ENCODE measurements around the gene ZNF524.

The ZNF524 gene

DNA sequence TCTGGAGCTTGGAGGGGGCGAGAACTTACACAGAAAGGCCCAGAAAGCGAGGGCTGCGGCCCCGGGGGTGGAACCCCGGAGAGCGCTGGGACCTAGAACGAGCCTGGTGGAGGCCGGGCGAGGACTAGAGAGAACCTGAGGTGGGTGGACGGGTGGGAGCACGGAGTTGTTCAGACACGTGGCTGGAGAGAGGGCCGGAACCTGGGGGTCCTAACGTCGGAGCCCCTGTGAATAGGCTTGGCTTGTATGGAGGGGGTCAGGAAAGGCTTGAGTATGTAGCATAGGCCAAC, 43.7 kb downstream of the ZNF524 start:
- no peak for DNase-seq

DNA sequence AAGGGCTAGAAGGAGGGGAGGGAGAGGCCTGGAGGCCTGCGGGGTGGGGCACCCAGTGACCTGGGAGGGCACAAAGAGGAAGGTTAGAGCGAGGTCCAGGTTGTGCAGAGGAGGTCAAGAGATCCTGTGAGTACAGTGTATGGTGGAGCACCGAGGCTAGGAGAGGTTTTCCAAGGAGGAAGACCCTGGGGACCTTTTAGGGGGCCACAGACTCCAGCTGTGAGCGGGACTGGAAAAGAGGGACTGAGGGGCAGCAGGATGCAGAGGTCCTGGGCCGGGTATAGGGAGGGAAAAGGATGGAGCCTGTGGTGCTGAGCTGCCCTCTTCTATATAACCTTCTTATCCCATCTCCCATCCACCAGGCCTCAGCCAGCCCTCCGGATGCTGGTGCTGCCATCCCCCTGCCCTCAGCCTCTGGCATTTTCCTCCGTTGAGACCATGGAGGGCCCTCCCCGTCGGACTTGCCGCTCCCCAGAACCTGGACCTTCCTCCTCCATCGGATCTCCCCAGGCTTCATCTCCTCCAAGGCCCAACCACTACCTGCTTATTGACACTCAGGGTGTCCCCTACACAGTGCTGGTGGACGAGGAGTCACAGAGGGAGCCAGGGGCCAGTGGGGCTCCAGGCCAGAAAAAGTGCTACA, 44.2 kb downstream of the ZNF524 start:
- DNase-seq, result no peak

DNA sequence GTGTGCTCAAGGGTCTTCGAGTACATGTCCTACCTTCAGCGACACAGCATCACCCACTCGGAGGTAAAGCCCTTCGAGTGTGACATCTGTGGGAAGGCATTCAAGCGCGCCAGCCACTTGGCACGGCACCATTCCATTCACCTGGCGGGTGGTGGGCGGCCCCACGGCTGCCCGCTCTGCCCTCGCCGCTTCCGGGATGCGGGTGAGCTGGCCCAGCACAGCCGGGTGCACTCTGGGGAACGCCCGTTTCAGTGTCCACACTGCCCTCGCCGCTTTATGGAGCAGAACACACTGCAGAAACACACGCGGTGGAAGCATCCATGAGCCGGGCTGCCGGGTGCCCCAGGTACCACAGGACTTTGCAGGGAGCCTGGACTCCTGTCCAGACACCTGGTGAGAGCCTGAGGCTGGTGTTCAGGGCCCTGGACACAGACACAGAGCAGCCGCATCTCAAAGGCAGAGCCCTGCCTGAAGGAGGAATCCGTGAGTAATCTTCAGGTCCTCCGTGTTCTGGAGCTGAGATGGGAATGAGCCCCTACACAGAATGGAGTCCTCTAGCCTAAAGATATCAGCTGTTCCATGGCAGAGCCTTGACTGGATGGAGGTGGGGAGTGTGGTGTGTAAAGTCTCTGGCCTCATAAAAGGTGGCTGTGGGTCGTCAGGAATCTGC, 44.9 kb downstream of the ZNF524 start:
- DNase-seq, result no peak

DNA sequence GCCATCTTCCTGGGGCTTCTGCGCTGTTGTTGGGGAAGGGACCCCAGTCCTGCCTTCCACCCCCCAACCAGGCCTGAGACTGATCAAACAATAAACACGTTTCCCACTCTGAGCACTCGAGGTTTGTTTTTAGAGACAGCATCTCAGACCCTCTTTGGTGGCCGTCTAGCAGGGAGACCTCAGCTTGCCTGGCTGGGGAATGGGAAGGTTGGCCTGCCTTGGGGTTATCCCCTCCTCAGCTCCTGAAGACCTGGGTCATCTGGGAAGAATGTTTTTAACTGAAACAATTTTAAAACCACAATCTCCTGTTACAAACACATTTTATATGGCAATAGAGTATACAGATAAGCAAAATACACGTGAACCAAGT, 45.4 kb downstream of the ZNF524 start:
- DNase-seq, result no peak

DNA sequence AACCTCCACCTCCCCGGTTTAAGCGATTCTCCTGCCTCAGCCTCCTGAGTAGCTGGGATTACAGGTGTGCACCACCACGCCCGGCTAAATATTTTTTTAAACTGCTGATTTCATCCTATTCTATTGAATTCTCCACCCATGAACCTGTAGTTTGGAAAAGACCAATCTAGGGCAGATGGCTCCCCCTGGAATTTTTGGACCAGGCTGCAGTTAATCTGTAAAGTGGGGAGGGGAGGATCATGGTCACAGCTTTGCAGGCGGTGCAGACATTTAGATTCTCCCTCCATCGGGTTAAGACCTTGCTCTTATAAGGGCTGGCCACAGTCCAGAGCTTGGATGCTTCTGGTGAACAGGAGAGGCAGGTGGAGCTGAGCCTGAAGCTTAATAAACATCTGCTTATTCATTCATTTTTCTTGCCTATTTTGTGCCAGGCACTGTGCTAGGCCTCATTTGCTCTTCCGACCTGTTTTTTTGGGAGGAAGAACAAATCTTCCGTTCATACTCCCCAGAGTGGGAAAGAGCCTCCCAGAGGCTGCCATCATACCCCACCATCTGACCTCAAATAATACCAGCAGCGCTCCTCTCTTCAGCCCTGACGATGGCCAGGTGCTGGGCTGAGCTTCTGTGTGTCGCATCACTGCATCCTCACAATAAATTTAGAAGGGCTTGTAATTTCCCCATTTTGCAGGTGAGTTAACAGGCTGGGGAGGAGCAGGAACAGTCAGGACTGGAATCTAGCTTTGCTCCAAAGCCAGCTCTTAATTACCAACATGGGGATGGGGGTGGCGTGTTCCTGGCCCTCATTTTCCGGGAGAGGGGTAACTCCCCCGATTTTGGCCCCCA, 47.0 kb downstream of the ZNF524 start:
- DNase-seq, result no peak

DNA sequence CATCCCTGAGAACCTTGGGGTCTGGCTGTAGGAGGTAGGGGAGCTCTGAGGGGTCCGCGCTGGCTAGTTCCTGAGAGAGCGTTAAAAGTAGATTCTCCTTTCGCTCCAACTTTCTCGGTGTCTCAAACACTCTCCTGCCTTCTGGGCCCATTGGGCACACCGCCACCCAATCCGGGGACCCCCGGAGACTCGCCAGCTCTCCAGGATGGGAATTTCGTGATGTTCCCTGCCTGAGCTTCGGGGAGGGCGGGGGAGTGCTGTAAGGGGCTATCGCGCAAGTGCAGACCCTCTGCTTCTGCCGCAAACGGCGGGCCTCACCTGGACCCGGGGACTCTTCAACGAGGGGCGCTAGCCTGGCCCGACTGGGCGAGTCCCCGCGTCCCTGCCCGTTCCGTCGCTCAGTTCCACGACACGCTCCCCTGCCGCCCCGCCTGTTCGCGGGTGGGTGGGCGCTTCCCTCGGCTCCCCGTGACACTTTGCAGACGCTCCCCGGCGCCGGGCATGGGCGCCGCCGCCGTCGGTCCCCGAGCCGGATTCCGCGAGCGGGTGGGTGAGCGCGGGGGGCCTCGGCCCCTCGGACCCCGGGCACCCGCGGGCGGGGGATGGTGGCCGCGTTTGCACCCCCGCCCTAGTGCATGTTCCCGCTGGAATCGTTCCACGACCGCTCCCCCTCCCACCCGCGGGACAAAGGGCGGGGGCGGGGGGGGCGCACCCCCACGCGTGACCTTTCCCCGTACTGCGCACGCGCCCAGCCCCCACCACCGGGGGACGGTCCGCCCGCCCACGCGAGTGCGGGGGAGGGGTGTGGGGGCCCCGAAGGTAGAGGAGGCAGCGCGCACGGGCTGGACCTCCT, 47.9 kb downstream of the ZNF524 start, which contains the start of gene CCDC106:
Gene CCDC106 (plus strand): TSS at position 481 of the 853 bp plus-strand sequence. CDS start 835 bp downstream, outside the sequence.
- DNase-seq, result no peak

DNA sequence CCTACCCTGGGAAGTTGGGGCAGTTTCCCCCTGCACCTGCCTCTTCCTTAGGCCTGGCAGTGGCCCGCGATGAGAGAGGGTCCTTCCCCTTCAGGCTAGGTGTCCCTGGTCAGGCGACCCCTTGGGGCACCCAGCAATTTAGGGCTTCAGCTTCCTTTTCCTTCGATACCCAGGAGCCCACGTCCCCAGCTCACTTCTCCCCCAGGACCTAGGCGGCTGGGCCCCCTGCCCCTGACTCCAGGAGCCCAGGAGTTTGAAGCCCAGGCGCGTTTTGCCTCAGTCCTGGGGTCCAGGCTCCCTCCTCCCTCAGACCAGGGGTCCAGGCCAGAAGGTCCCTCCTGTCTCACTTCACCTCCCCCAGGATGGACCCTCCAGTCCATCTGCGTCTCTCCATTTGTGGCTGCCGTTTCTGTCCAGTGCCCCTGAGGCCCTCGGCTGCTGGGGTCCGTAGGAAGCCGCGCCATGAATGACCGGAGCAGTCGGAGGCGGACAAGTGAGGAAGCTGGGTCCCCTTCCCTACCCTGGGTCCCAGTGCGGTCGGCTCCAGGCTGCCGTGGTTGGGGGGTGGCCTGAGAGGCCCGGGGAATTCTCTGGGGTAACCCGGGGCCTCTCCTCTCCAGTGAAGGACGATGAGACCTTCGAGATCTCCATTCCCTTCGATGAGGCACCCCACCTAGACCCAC, 48.6 kb downstream of the ZNF524 start:
- DNase-seq, result no peak

DNA sequence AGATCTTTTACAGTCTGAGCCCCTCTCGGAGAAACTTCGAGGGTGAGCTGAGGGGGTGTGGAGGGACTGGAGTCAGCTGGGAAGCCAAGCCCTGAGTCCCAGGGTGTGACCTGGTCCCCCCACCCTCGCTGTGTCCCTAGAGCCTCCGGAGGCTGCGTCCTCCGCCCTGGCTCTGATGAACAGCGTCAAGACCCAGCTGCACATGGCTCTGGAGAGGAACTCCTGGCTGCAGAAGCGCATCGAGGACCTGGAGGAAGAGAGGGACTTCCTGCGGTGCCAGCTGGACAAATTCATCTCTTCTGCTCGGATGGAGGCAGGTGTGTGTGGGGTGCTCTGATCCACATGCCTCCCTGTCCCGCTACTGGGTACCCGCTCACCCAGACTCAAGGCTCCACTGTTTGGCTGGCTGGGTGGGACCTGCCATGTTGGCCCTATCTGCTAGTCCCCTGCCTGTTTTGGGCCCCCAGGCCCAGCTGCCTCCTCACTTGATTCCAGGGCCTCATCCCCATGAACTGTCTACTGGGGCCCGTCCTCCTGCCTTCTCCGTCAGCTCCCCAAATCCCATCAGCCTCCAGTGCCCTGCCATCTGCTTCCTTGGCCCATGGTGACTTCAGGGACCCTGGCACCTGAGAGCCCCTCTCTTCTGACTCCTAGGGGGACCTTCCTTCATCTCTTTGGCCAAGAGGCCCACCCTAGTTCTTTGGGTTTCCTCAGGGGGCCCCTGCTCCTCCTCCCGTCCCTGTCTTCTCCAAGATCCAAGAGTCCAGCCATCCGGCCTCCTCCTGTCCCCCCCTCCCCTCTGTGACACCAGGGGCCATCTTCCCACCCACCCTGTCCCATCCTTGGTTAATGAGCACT, 49.4 kb downstream of the ZNF524 start:
- DNase-seq, result no peak

DNA sequence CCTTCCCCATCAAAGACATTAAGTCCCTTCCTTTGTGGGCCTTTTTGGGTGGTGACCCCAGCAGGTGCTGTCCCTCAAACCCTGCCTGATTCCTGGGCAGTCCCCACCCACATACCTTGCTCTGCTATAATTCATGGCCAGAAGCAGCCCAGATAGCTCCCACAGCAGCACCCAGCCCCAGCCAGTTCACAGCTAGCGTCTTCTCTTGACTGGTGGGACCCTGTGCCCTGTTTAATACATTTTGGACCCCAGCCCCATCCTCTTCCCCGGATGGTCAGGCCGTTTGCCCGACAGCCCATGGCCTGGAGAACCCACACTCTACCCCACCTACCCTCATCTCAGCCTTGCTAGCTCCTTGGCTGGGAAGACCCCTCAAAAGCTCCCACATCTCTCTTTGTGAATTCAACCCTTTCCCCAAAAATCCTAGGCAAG, 50.1 kb downstream of the ZNF524 start:
- no peak for DNase-seq

DNA sequence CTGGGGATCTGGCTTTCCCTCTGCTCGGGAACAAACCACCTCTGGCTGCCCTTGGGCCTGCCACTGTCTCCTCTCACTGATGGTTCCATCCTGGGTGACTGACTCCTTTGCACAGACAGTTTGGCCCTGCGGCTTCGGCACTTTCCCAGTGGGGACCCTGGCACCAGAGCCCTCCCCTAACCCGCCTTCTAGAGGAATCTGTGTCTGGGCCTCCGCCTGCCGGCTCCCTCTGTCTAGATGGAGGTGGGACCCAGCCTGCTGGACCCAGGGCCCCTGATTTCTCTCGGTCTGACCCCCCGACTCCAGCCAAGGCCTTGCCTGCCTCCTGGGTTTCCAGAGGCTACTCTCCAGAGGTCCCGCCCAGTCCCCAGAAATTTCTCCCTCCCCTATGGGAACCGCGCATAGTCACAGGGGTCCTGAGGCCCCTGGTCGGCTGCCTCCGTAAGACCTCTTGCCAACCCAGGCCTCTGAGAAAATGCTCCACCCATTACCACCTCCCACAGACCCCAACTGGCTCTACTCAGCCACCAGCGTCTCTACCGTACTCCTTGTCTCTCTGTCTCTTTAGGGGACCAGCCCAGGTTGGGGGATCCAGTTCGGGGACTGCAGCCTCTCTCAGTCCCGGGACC, 50.6 kb downstream of the ZNF524 start:
- no peak for DNase-seq

DNA sequence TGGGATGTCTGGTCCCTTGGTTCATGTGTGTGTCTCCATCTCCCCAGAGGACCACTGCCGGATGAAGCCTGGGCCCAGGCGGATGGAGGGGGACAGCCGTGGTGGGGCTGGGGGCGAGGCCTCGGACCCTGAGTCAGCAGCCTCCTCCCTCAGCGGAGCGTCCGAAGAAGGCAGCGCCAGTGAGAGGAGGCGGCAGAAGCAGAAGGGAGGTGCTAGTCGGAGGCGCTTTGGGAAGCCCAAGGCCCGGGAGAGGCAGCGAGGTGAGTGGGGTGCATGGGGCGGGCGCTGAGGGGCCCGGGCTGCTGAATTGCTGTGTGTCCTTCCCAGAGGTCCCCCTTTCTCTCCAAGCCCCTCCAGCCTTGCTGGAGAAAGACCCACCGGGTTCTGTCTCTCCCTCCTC, 51.1 kb downstream of the ZNF524 start:
- DNase-seq, result no peak

DNA sequence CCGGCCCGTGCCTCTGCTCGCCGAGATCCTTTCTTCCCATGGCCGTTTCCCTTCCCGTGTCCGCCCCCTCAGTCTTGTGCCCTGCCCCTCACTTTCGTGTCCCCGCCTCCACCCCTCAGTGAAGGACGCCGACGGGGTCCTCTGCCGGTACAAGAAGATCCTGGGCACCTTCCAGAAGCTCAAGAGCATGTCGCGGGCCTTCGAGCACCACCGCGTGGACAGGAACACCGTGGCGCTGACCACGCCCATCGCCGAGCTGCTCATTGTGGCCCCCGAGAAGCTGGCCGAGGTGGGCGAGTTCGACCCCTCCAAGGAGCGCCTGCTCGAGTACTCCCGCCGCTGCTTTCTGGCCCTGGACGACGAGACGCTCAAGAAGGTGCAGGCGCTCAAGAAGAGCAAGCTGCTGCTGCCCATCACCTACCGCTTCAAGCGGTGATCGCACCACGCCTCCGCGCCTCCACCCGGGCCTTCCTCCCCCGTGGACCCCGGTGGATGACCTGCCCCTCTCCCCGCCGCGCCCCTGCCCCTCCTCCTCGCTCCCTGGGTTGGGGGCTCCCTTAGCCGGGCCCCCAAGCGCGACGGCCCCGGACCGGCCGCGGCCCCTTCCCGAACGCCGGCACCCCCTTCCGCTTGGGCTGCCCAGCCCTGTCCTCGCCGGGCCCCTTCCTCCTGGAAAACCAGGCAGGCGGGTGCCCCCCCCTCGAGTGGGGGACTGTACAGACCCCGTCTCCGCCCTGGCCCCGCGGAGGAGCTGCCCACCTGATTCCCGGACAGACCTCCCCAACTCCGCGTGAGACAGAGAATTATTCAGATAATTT, 52.4 kb downstream of the ZNF524 start:
- no peak for DNase-seq

Measured in GOT3 (cell line).